ENCODE results near the gene CEP41.

GRCh38 chr7:130351791-130352090, 89.1 kb downstream of the CEP41 start:
- TF ChIP-seq CTCF (IDR thresholded peaks at IDR 0.05; ENCODE audit: low read length): no peak
- TF ChIP-seq EZH2 (IDR thresholded peaks at IDR 0.05; ENCODE audit: borderline replicate concordance, low read length): no peak

All from OCI-LY1 (cell line).